ENCODE measurements around the gene POLR2M. TPM values are rescaled to one million over a fixed set of nuclear protein-coding genes. Genes with fewer than 3 reads are reported as not detected.

The POLR2M gene
- total and polyA plus RNA-seq, 2 donors (not counting 3 experiments of a cell fraction or from before 2014, with no cell fraction given) = 38.4 to 42.5 TPM

GRCh38 chr15:57696146-57696545, 10.4 kb upstream of the POLR2M start:
- CTCF ChIA-PET = interaction anchor here (1.3 to 2.1 kb wide), 4 partner anchors 10 to 165 kb away, joined by 3 to 12 read pairs (median 7); partner anchors contain the start of gene POLR2M
- DNase-seq (ENCODE audit: low read depth, low spot score) = peak; percentile 92
- intact Hi-C loops (cut with micrococcal nuclease) (no loop called here), dilution Hi-C loops (cut with MboI; ENCODE audit: extremely low pct_ligation_motif_present, low sequenced_read_pairs) (no loop called here)
- POLR2A ChIA-PET = no interaction called here
- Histone ChIP-seq H3K79me2 (ENCODE audit: control insufficient read depth, insufficient read depth, low read length) (no peaks in the 10 kb centered on the region), H3K9me3 (replicated peaks; ENCODE audit: control insufficient read depth, insufficient read depth, low read length) (no peaks in the 10 kb centered on the region), H4K20me1 (replicated peaks; ENCODE audit: control insufficient read depth, extremely low read depth, insufficient read depth, low read length) (no peaks in the 10 kb centered on the region), H2AFZ (ENCODE audit: low read depth, low read length) (peak overlapping the region; percentile 69), H3K27me3 (ENCODE audit: control insufficient read depth in 2 of 2, insufficient read depth in 2 of 2, low read length in 2 of 2) (no peaks in the 10 kb centered on the region), H3K36me3 (ENCODE audit: control insufficient read depth in 2 of 2, extremely low read depth in 1 of 2, insufficient read depth in 2 of 2, low read length in 2 of 2) (no peaks in the 10 kb centered on the region), H3K9me1 (replicated peaks; ENCODE audit: control insufficient read depth, extremely low read depth, insufficient read depth, low read length) (no peaks in the 10 kb centered on the region), H3K27ac (ENCODE audit: insufficient read depth, low read depth, low read length) (no peak overlapping the region), H3K4me3 (replicated peaks in 1 of 3; ENCODE audit: insufficient read depth in 1 of 3, low read depth in 1 of 3, low read length in 3 of 3) (no peak overlapping the region), H3K4me2 (ENCODE audit: insufficient read depth, low read length) (no peak overlapping the region), H3K9ac (replicated peaks; ENCODE audit: extremely low read depth, insufficient read depth, low read length) (no peak overlapping the region), H3K4me1 (ENCODE audit: control insufficient read depth, extremely low read depth, insufficient read depth, low read length) (peaks cover 22% of the 10 kb centered on the region)
- no peak for TF ChIP-seq MYC (IDR thresholded peaks at IDR 0.05; ENCODE audit: low read depth, low read length)
- TF ChIP-seq POLR2AphosphoS5 (IDR thresholded peaks at IDR 0.05; ENCODE audit: insufficient read depth, low read depth, low read length) = no peak
- no peak for TF ChIP-seq FOS (IDR thresholded peaks at IDR 0.05; ENCODE audit: borderline replicate concordance, insufficient read depth, low read length)
- TF ChIP-seq MAX (IDR thresholded peaks at IDR 0.05; ENCODE audit: insufficient read depth, insufficient read length) = no peak
- TF ChIP-seq JUN (IDR thresholded peaks at IDR 0.05; ENCODE audit: borderline replicate concordance, insufficient read depth, insufficient read length, low read depth) = no peak
- no peak for TF ChIP-seq GATA2 (IDR thresholded peaks at IDR 0.05; ENCODE audit: insufficient read depth, insufficient read length, low read depth, low read length)
- TF ChIP-seq POLR2A (IDR thresholded peaks at IDR 0.05; ENCODE audit: low read depth, low read length) = no peak
- no peak for TF ChIP-seq EZH2 (IDR thresholded peaks at IDR 0.05; ENCODE audit: borderline replicate concordance, low read depth, low read length, severe bottlenecking)
- BruUV-seq (replicated peaks) = no TSS peak
- FAIRE-seq = no peak

- Histone ChIP-seq H3K79me2 (ENCODE audit: control insufficient read depth, insufficient read depth, low read length) (no peaks in the 10 kb centered on the region), H3K9me1 (replicated peaks; ENCODE audit: control insufficient read depth, extremely low read depth, insufficient read depth, low read length) (no peaks in the 10 kb centered on the region), H3K9ac (replicated peaks; ENCODE audit: extremely low read depth, insufficient read depth, low read length) (no peak overlapping the region), H3K4me2 (ENCODE audit: insufficient read depth, low read length) (no peak overlapping the region), H3K4me1 (ENCODE audit: control insufficient read depth, extremely low read depth, insufficient read depth, low read length) (peaks cover 17% of the 10 kb centered on the region), H4K20me1 (replicated peaks; ENCODE audit: control insufficient read depth, extremely low read depth, insufficient read depth, low read length) (no peaks in the 10 kb centered on the region), H3K9me3 (replicated peaks; ENCODE audit: control insufficient read depth, insufficient read depth, low read length) (no peaks in the 10 kb centered on the region), H3K36me3 (ENCODE audit: control insufficient read depth in 2 of 2, extremely low read depth in 1 of 2, insufficient read depth in 2 of 2, low read length in 2 of 2) (no peaks in the 10 kb centered on the region), H3K27ac (ENCODE audit: insufficient read depth, low read depth, low read length) (no peak overlapping the region), H3K27me3 (ENCODE audit: control insufficient read depth in 2 of 2, insufficient read depth in 2 of 2, low read length in 2 of 2) (no peaks in the 10 kb centered on the region), H2AFZ (ENCODE audit: low read depth, low read length) (no peak overlapping the region), H3K4me3 (replicated peaks in 1 of 3; ENCODE audit: insufficient read depth in 1 of 3, low read depth in 1 of 3, low read length in 3 of 3) (no peak overlapping the region)
- ChIA-PET POLR2A (no interaction called here), CTCF (interaction anchor here (0.6 to 2.1 kb wide), 4 partner anchors 9 to 35 kb away, joined by 3 to 12 read pairs (median 7); partner anchors contain the start of gene POLR2M)
- intact Hi-C loops (cut with micrococcal nuclease) = no loop called here
- no TSS peak for BruUV-seq (replicated peaks)
- DNase-seq (ENCODE audit: low read depth, low spot score) (no peak), FAIRE-seq (no peak)
- dilution Hi-C loops (cut with MboI; ENCODE audit: extremely low pct_ligation_motif_present, low sequenced_read_pairs) = no loop called here
- TF ChIP-seq GATA2 (IDR thresholded peaks at IDR 0.05; ENCODE audit: insufficient read depth, insufficient read length, low read depth, low read length) = no peak
- no peak for TF ChIP-seq EZH2 (IDR thresholded peaks at IDR 0.05; ENCODE audit: borderline replicate concordance, low read depth, low read length, severe bottlenecking)
- no peak for TF ChIP-seq POLR2A (IDR thresholded peaks at IDR 0.05; ENCODE audit: low read depth, low read length)
- no peak for TF ChIP-seq MAX (IDR thresholded peaks at IDR 0.05; ENCODE audit: insufficient read depth, insufficient read length)
- TF ChIP-seq POLR2AphosphoS5 (IDR thresholded peaks at IDR 0.05; ENCODE audit: insufficient read depth, low read depth, low read length) = no peak
- TF ChIP-seq JUN (IDR thresholded peaks at IDR 0.05; ENCODE audit: borderline replicate concordance, insufficient read depth, insufficient read length, low read depth) = no peak
Observed at GRCh38 chr15:57697588-57697987, 8.9 kb upstream of the POLR2M start.
